Mesenchymal stem cell (in vitro differentiated cells and primary cell): Measurements from ENCODE around the gene CHD1.
A peak's percentile ranks its signal among the peaks of the same experiment; 100 is the strongest.

ENCODE experiments used
- DNase-seq: peaks from one replicate; pipeline ENCODE4 v3.0.0-alpha.2; 2013
- H2AFZ ChIP-seq: one replicate; pipeline ENCODE4 v1.6.1; 2013; ENCODE audit warnings: low read depth, mild to moderate bottlenecking, control low read depth, inconsistent platforms, low read length, moderate library complexity
- H2AK5ac ChIP-seq: 2 replicates; pipeline ENCODE4 v1.6.1; 2013; ENCODE audit warnings: low read length, moderate library complexity, mild to moderate bottlenecking, inconsistent platforms; ENCODE audit not compliant: severe bottlenecking
- H2BK120ac ChIP-seq: one replicate; pipeline ENCODE4 v1.6.1; 2013; ENCODE audit warnings: low read depth, mild to moderate bottlenecking, inconsistent platforms, low read length, moderate library complexity
- H2BK12ac ChIP-seq, 2 experiments: one replicate each; pipeline ENCODE4 v1.6.1; 2013; ENCODE audit warnings: inconsistent platforms in 2 of 2, low read length in 2 of 2, mild to moderate bottlenecking in 2 of 2, moderate library complexity in 2 of 2, control low read depth in 1 of 2
- H2BK15ac ChIP-seq: one replicate; pipeline ENCODE4 v1.6.1; 2013; ENCODE audit warnings: mild to moderate bottlenecking, low read depth, inconsistent platforms; ENCODE audit not compliant: poor library complexity, severe bottlenecking
- H2BK5ac ChIP-seq: 2 replicates; pipeline ENCODE4 v1.6.1; 2013; ENCODE audit warnings: low read depth, mild to moderate bottlenecking, low read length, control low read depth, inconsistent platforms; ENCODE audit not compliant: poor library complexity, severe bottlenecking
- H3K14ac ChIP-seq, 2 experiments: one replicate each; pipeline ENCODE4 v1.6.1; 2013; ENCODE audit warnings: inconsistent platforms in 2 of 2, low read length in 2 of 2, control low read depth in 1 of 2, mild to moderate bottlenecking in 1 of 2, moderate library complexity in 1 of 2
- H3K18ac ChIP-seq, 2 experiments: one replicate each; pipeline ENCODE4 v1.6.1; 2013; ENCODE audit warnings: inconsistent platforms in 2 of 2, low read length in 2 of 2, control low read depth in 1 of 2, low read depth in 1 of 2, mild to moderate bottlenecking in 1 of 2
- H3K23ac ChIP-seq, 2 experiments: one replicate each; pipeline ENCODE4 v1.6.1; 2013; ENCODE audit warnings: inconsistent platforms in 2 of 2, low read length in 2 of 2, mild to moderate bottlenecking in 2 of 2, moderate library complexity in 2 of 2, control low read depth in 1 of 2
- H3K27ac ChIP-seq: 2 replicates; pipeline ENCODE4 v1.5.1; 2013; ENCODE audit warnings: mild to moderate bottlenecking, moderate library complexity, low read length, control low read depth, inconsistent platforms; ENCODE audit not compliant: poor library complexity, severe bottlenecking
- H3K27me3 ChIP-seq, 2 experiments: 2 replicates each; pipeline versions ENCODE4 v1.6.1 to v1.7.0; 2013; ENCODE audit warnings: low read length in 2 of 2, mild to moderate bottlenecking in 2 of 2, moderate library complexity in 2 of 2, control low read depth in 1 of 2, inconsistent platforms in 1 of 2; ENCODE audit not compliant: control insufficient read depth in 1 of 2, insufficient read depth in 1 of 2
- H3K36me3 ChIP-seq, 2 experiments: 2 replicates each; pipeline versions ENCODE4 v1.6.1 to v1.7.0; 2013; ENCODE audit warnings: low read length in 2 of 2, control low read depth in 1 of 2, inconsistent platforms in 1 of 2, low read depth in 1 of 2, mild to moderate bottlenecking in 1 of 2; ENCODE audit not compliant: insufficient read depth in 2 of 2, control insufficient read depth in 1 of 2
- H3K4ac ChIP-seq, 2 experiments: one replicate each; pipeline ENCODE4 v1.6.1; 2013; ENCODE audit warnings: inconsistent platforms in 2 of 2, low read length in 2 of 2, mild to moderate bottlenecking in 2 of 2, moderate library complexity in 2 of 2, control low read depth in 1 of 2, low read depth in 1 of 2
- H3K4me1 ChIP-seq: 2 replicates; pipeline ENCODE4 v1.6.1; 2013; ENCODE audit warnings: low read depth, low read length, control low read depth; ENCODE audit not compliant: control insufficient read depth, insufficient read depth
- H3K4me2 ChIP-seq: 2 replicates; pipeline ENCODE4 v1.6.1; 2013; ENCODE audit warnings: low read length, mild to moderate bottlenecking, inconsistent platforms; ENCODE audit not compliant: poor library complexity, severe bottlenecking
- H3K4me3 ChIP-seq, 2 experiments: 2 replicates each; pipeline versions ENCODE4 v1.5.1 to v1.7.0; 2013; ENCODE audit warnings: low read length in 2 of 2, mild to moderate bottlenecking in 2 of 2, control low read depth in 1 of 2, low read depth in 1 of 2; ENCODE audit not compliant: insufficient read depth in 1 of 2
- H3K79me1 ChIP-seq: replicated peaks from 2 replicates; pipeline ENCODE4 v1.6.1; 2013; ENCODE audit warnings: mild to moderate bottlenecking, control low read depth, low read length, inconsistent platforms; ENCODE audit not compliant: poor library complexity, severe bottlenecking
- H3K9ac ChIP-seq: 2 replicates; pipeline ENCODE4 v1.7.0; 2013; ENCODE audit warnings: mild to moderate bottlenecking, low read length, moderate library complexity
- H3K9me3 ChIP-seq: 2 replicates; pipeline ENCODE4 v1.7.0; 2013; ENCODE audit warnings: mild to moderate bottlenecking, low read length; ENCODE audit not compliant: control insufficient read depth
- H4K8ac ChIP-seq: one replicate; pipeline ENCODE4 v1.6.1; 2013; ENCODE audit warnings: inconsistent platforms, mild to moderate bottlenecking, low read length, moderate library complexity
- H4K91ac ChIP-seq: one replicate; pipeline ENCODE4 v1.6.1; 2013; ENCODE audit warnings: mild to moderate bottlenecking, low read length, inconsistent platforms
- WGBS: methylation state at CpG from one replicate; pipeline ENCODE4 v1.1.7; 2013; ENCODE audit warnings: mixed read lengths; 5-methylcytosine and 5-hydroxymethylcytosine counted together

Gene CHD1

DNA sequence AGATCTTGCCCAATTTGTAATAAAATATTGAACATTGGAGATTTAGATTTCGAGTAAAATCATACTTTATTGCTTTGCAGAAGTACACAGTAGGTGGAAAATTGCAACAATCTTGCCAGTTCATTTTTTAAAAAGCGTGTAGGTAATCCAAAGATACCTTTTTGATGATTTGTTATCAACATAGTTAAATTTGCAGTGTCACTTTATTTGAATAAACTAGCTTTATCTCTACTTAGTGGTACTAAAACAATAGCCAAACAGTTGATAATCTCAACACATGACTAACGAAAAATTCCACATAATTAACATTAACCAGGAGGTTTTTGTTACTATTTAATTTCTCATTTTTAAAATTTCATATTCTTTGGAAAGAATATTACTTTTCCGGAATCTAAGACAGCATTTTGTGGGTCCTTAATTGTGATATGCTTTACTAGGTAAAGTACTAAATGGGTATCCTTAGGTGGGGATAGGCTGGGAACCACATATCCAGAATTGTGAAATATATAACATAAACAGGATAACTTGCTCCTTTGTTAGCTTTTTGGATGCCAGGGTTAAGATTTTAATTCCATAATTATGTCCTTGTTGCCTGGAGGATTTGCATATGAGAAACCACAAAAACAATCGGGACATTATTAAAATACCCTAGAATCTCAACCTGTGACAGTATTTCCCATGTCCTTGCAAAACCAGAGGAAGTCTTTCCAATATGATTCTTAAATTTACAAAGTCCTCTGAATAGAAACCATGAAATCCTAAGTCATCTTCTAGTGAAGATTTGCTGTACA, 2.4 kb upstream of the CHD1 start:
- Histone ChIP-seq H2BK15ac (no peak overlapping the region), H2BK5ac (no peak overlapping the region), H3K4me2 (no peak overlapping the region), H4K91ac (no peak overlapping the region), H3K36me3 (peaks cover 0 to 20% of the 10 kb centered on the region in 2 experiments), H3K23ac (no peak overlapping the region), H3K9me3 (no peaks in the 10 kb centered on the region), H3K4me1 (no peaks in the 10 kb centered on the region), H3K14ac (no peak overlapping the region), H2AK5ac (no peak overlapping the region), H3K4me3 (peak overlapping the region in 1 of 2 experiments; percentile 91), H3K79me1 (peaks cover 10% of the 10 kb centered on the region), H3K9ac (peak overlapping the region; percentile 100), H3K4ac (no peak overlapping the region), H2BK12ac (no peak overlapping the region), H3K27ac (no peak overlapping the region), H4K8ac (no peak overlapping the region), H2AFZ (no peak overlapping the region), H3K27me3 (no peaks in the 10 kb centered on the region), H2BK120ac (no peak overlapping the region), H3K18ac (no peak overlapping the region)
- WGBS, result 96% methylated on average over 2 of the region's 5 CpGs
- no peak for DNase-seq

DNA sequence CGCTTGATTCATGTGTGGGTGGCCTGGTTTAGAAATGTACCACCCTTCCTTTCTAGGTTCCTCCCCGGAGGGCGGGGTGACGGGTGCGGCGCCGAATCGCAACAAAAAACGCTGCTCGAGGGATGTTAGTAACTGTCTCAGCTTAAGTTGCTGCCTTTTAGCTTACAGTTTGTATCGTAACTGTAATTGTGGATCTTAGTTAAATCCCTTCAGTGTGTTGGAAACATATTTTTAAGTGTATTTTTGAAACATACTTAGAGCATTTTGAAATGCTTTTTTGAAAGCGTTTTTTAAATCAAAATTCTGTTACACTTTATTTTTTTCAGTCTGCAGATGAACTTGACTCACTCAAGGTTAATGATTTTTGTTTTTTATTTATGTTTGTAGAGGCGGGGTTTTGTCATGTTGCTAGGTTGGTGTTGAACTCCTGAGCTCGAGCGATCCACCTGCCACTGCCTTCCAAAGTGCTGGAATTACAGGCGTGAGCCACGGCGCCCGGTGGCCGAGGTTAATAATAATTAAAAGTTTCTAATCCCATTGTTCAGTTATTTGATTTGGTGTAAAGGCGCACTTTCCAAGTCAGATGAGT, 997 bp upstream of the CHD1 start:
- Histone ChIP-seq H4K8ac (no peak overlapping the region), H3K36me3 (peaks cover 0 to 31% of the 10 kb centered on the region in 2 experiments), H3K27me3 (no peaks in the 10 kb centered on the region), H2AK5ac (no peak overlapping the region), H3K4me2 (peak overlapping the region; percentile 84), H2BK15ac (no peak overlapping the region), H2BK12ac (no peak overlapping the region), H3K4ac (no peak overlapping the region), H3K79me1 (peaks cover 8% of the 10 kb centered on the region), H3K23ac (no peak overlapping the region), H2BK120ac (peak overlapping the region; percentile 90), H3K4me3 (peak overlapping the region; percentile 75 to 91), H3K14ac (no peak overlapping the region), H3K9ac (peak overlapping the region; percentile 100), H2AFZ (no peak overlapping the region), H3K9me3 (no peaks in the 10 kb centered on the region), H3K4me1 (no peaks in the 10 kb centered on the region), H4K91ac (no peak overlapping the region), H3K27ac (peak overlapping the region; percentile 100), H3K18ac (peak overlapping the region in 1 of 2 experiments; percentile 93), H2BK5ac (no peak overlapping the region)
- 14% methylated on average over 14 of the region's 21 CpGs for WGBS
- no peak for DNase-seq

DNA sequence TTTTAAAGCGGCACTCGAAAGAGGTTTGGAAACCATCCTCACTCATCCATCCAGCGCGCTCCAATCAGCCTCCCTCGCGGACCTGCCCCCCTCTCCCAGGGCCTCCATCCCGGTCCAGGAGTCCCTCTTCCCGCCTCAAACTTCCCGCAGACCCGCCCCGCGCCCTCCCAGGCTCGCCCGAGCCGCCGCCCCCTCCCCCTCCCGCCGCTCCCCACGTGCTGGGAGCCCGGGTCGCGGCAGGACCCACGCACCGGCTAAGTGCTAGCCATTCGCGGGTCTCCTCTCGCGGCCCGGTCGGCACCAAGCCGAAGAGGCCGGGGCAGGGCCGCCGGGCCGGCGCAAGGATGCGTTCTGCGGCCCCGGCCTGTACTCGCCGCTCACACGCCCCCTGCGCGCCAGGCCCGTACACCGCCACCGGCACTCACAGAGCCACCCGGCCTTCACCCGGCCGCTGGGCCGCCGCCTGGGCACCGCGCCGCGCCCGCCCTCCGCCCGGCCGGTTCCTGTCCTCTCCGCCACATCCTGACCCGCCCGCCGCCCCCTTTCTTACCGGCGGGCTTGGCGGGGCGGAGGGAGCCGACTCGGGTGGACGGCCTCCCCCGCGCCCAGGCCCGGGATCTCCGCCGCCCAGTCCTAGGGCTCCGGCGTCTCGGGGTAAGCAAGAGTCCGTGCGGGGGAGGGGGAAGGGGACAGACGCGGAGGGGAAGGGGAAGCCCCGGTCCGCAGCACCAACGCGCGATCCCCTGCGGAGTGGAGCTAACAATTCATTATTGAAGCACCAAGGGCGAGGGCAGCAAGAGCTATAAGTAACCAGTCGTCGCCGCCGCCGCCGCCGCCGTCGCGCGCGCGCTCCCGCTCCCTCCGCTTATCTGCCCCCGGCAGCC, 576 bp downstream of the CHD1 start:
- peak overlapping the region; percentile 83 for H4K91ac ChIP-seq
- H2AFZ ChIP-seq, result peak overlapping the region; percentile 81

More for the DNA sequence above, 576 bp downstream of the CHD1 start:
- Histone ChIP-seq H4K8ac (peak overlapping the region; percentile 52), H3K18ac (peak overlapping the region; percentile 82 to 99), H2BK12ac (peak overlapping the region in 1 of 2 experiments; percentile 83), H3K4me2 (peak overlapping the region; percentile 62), H3K4me3 (peak overlapping the region; percentile 80 to 91), H3K4ac (peak overlapping the region; percentile 90 to 98), H2BK15ac (peak overlapping the region; percentile 73), H3K79me1 (peaks cover 2% of the 10 kb centered on the region), H3K27ac (peak overlapping the region; percentile 85), H3K9me3 (no peaks in the 10 kb centered on the region), H2BK5ac (peak overlapping the region; percentile 44), H3K4me1 (no peaks in the 10 kb centered on the region), H2BK120ac (peak overlapping the region; percentile 98), H3K23ac (peak overlapping the region in 1 of 2 experiments; percentile 96), H3K14ac (peak overlapping the region; percentile 94 to 97), H2AK5ac (no peak overlapping the region), H3K9ac (peak overlapping the region; percentile 100), H3K36me3 (peaks cover 8 to 44% of the 10 kb centered on the region in 2 experiments), H3K27me3 (no peaks in the 10 kb centered on the region)
- peak; percentile 79 for DNase-seq
- under 1% methylated on average over 73 of the region's 106 CpGs for WGBS
